ENCODE measurements around the gene AIP.

GRCh38 chr11:67452141-67452952, 30.5 kb upstream of the AIP start, which contains the start of gene GPR152:
- TF ChIP-seq, protein P1, sequence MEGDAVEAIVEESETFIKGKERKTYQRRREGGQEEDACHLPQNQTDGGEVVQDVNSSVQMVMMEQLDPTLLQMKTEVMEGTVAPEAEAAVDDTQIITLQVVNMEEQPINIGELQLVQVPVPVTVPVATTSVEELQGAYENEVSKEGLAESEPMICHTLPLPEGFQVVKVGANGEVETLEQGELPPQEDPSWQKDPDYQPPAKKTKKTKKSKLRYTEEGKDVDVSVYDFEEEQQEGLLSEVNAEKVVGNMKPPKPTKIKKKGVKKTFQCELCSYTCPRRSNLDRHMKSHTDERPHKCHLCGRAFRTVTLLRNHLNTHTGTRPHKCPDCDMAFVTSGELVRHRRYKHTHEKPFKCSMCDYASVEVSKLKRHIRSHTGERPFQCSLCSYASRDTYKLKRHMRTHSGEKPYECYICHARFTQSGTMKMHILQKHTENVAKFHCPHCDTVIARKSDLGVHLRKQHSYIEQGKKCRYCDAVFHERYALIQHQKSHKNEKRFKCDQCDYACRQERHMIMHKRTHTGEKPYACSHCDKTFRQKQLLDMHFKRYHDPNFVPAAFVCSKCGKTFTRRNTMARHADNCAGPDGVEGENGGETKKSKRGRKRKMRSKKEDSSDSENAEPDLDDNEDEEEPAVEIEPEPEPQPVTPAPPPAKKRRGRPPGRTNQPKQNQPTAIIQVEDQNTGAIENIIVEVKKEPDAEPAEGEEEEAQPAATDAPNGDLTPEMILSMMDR (IDR thresholded peaks at IDR 0.05 in 4 of 5, conservative IDR thresholded peaks at IDR 0.05 in 1 of 5): no peak
- no peak for TF ChIP-seq POLR2A (IDR thresholded peaks at IDR 0.05)
